HepG2 (cell line): Measurements from ENCODE around the gene DDX10. TPM values are rescaled to one million over a fixed set of nuclear protein-coding genes. Genes with fewer than 3 reads are reported as not detected.

Experiments used
- ATAC-seq: fragments of 200-7000 bp; cut with Tn5 transposase; 3 replicates; pipeline ENCODE4 v1.9.1; 2020; ENCODE audit warnings: mild to moderate bottlenecking, moderate library complexity
- BruUV-seq: library from RNA; stranded (reverse); fragments of 400-500 nt; replicated peaks from 2 replicates; lab custom pipeline; 2021; lab: Mats Ljungman, UMichigan
- CTCF ChIA-PET: fragments of 300-600 bp; formaldehyde crosslinking; extraction: SDS; loops from one replicate; lab custom pipeline; 2021; ENCODE audit warnings: low total read pairs, inconsistent platforms, low intra/inter-chr PET ratio; lab: Yijun Ruan, JAX
- POLR2A ChIA-PET: fragments of 350-600 bp; sonication (Branson Sonifier 250); formaldehyde crosslinking; loops from one replicate; lab custom pipeline; 2020; ENCODE audit warnings: antibody characterized with exemption, inconsistent platforms; lab: Yijun Ruan, JAX
- DNase-seq: peaks from one replicate; pipeline ENCODE4 v3.0.0-alpha.2; 2015; ENCODE audit warnings: low spot score
- FAIRE-seq: peaks from 3 replicates; lab custom pipeline; 2011; peaks lifted over from hg19 to GRCh38; lab: Jason Lieb, UNC
- H2AFZ ChIP-seq: one replicate; pipeline ENCODE4 v1.6.1; 2011; ENCODE audit warnings: low read length, inconsistent platforms
- H3K27ac ChIP-seq: fragments of 300-600 bp; 3 replicates; pipeline ENCODE4 v1.8.0; 2011; ENCODE audit warnings: mixed run types, mild to moderate bottlenecking, mixed read lengths, low read length, inconsistent platforms; ENCODE audit not compliant: insufficient read depth; ENCODE audit errors: extremely low read length
- H3K27me3 ChIP-seq, 2 experiments: fragments of 200-600 bp in 1 of 2; 2 replicates in 1 of 2; 3 replicates in 1 of 2; pipeline versions ENCODE4 v1.6.0 to v1.8.0; 2011; ENCODE audit warnings: low read length in 2 of 2, mild to moderate bottlenecking in 2 of 2, moderate library complexity in 2 of 2, inconsistent platforms in 1 of 2; ENCODE audit not compliant: insufficient read depth in 2 of 2, control insufficient read depth in 1 of 2
- H3K36me3 ChIP-seq, 2 experiments: fragments of 200-600 bp in 1 of 2; replicated peaks in 1 of 2; 2 replicates in 1 of 2; 3 replicates in 1 of 2; pipeline versions ENCODE4 v1.5.1 to v1.8.0; 2011; ENCODE audit warnings: low read length in 2 of 2, inconsistent platforms in 1 of 2; ENCODE audit not compliant: insufficient read depth in 2 of 2, control insufficient read depth in 1 of 2
- H3K4me1 ChIP-seq: 2 replicates; pipeline ENCODE4 v1.5.1; 2012; ENCODE audit warnings: low read length, inconsistent platforms; ENCODE audit not compliant: insufficient read depth
- H3K4me2 ChIP-seq: 2 replicates; pipeline ENCODE4 v1.6.0; 2011; ENCODE audit warnings: low read depth, low read length, inconsistent platforms
- H3K4me3 ChIP-seq, 3 experiments: fragments of 200-600 bp in 1 of 3; sonication (generic), shearing (Covaris generic) in 1 of 3; replicated peaks in 1 of 3; 2 replicates each; pipeline ENCODE4 v1.5.1; 2011 to 2016; ENCODE audit warnings: low read length in 3 of 3, inconsistent platforms in 2 of 3, low read depth in 2 of 3, mild to moderate bottlenecking in 2 of 3, control low read depth in 1 of 3, mixed read lengths in 1 of 3; ENCODE audit not compliant: insufficient read depth in 1 of 3
- H3K79me2 ChIP-seq: one replicate; pipeline ENCODE4 v1.6.1; 2011; ENCODE audit warnings: low read length, inconsistent platforms; ENCODE audit not compliant: insufficient read depth
- H3K9ac ChIP-seq: 2 replicates; pipeline ENCODE4 v1.6.0; 2011; ENCODE audit warnings: mild to moderate bottlenecking, low read depth, low read length, inconsistent platforms; ENCODE audit not compliant: insufficient read depth
- H3K9me3 ChIP-seq: 2 replicates; pipeline ENCODE4 v1.5.1; 2012; ENCODE audit warnings: mild to moderate bottlenecking, low read length
- H4K20me1 ChIP-seq: 2 replicates; pipeline ENCODE4 v1.6.0; 2011; ENCODE audit warnings: inconsistent platforms, mild to moderate bottlenecking, low read length, moderate library complexity; ENCODE audit not compliant: insufficient read depth
- KLF6 ChIP-seq: IDR thresholded peaks from 2 replicates; pipeline ENCODE4 v1.8.0; 2016; ENCODE audit warnings: missing biosample characterization, missing genetic modification reagents
- MED8 ChIP-seq: sonication (generic); formaldehyde crosslinking; IDR thresholded peaks from 2 replicates; pipeline ENCODE4 v1.8.1; 2023; ENCODE audit warnings: mild to moderate bottlenecking, missing genetic modification reagents; ENCODE audit not compliant: insufficient replicate concordance
- REPIN1 ChIP-seq: sonication (generic); formaldehyde crosslinking; IDR thresholded peaks from 2 replicates; pipeline ENCODE4 v1.8.0; 2022; ENCODE audit warnings: missing genetic modification reagents, low read depth, mild to moderate bottlenecking, borderline replicate concordance
- RORA ChIP-seq: sonication (generic); formaldehyde crosslinking; IDR thresholded peaks from 2 replicates; pipeline ENCODE4 v1.5.0; 2020; ENCODE audit warnings: mild to moderate bottlenecking, missing genetic modification reagents, moderate library complexity
- STAG1 ChIP-seq: sonication (generic); formaldehyde crosslinking; IDR thresholded peaks from 2 replicates; pipeline ENCODE4 v1.4.0; 2020; ENCODE audit warnings: missing genetic modification reagents
- ZBTB2 ChIP-seq: sonication (generic); formaldehyde crosslinking; IDR thresholded peaks from 2 replicates; pipeline ENCODE4 v1.8.0; 2022; ENCODE audit warnings: low read depth, missing genetic modification reagents
- ZBTB38 ChIP-seq: sonication (generic); formaldehyde crosslinking; IDR thresholded peaks from 2 replicates; pipeline ENCODE4 v1.5.1; 2020; ENCODE audit warnings: mild to moderate bottlenecking, missing genetic modification reagents
- ZBTB39 ChIP-seq: sonication (generic); formaldehyde crosslinking; IDR thresholded peaks from 2 replicates; pipeline ENCODE4 v1.5.0; 2020; ENCODE audit warnings: missing genetic modification reagents
- ZNF101 ChIP-seq: sonication (generic); formaldehyde crosslinking; IDR thresholded peaks from 2 replicates; pipeline ENCODE4 v1.4.0; 2020; ENCODE audit warnings: mild to moderate bottlenecking, low read depth, missing genetic modification reagents, borderline replicate concordance
- WGBS: methylation state at CpG from one replicate; pipeline ENCODE4 v1.1.6; 2017; ENCODE audit warnings: low lambda C conversion rate; 5-methylcytosine and 5-hydroxymethylcytosine counted together
- in situ Hi-C: cut with HindIII; loops from 2 replicates; pipeline ENCODE4 v1.10.0; 2017; ENCODE audit warnings: low pct_unique_long_range_greater_than_20kb; ENCODE audit not compliant: extremely low pct_ligation_motif_present
- intact Hi-C: fragments of 100-400 bp; cut with micrococcal nuclease; formaldehyde crosslinking; loops from one replicate; pipeline ENCODE4 v1.10.0; 2022; ENCODE audit not compliant: unreplicated experiment
- polyA plus RNA-seq, 8 experiments: library from polyadenylated mRNA; depleted of rRNA in 3 of 8; stranded (reverse) in 7 of 8; unstranded in 1 of 8; fragments of >200 nt; fragmentation: Illumina TruSeq in 4 of 8; extraction: Trizol in 4 of 8; gene quantifications; 2 replicates each; pipeline versions ENCODE4 v1.2.1 to v1.2.3, GENCODE V29; 2011 to 2016; ENCODE audit warnings: low read depth in 4 of 8, missing spikeins in 1 of 8, mixed read lengths in 1 of 8; ENCODE audit not compliant: insufficient read depth in 1 of 8
- total RNA-seq, 5 experiments: library from RNA; depleted of rRNA; stranded (reverse); fragments of >200 nt; fragmentation: Illumina TruSeq; extraction: Trizol; gene quantifications; 2 replicates each; pipeline ENCODE4 v1.2.3, GENCODE V29; 2016; ENCODE audit warnings: low read depth in 1 of 5

The DDX10 gene
- total and polyA plus RNA-seq, 2 of the 13 experiments (the other 11 are each of a cell fraction or from before 2014, with no cell fraction given): 17.0 to 32.0 TPM

GRCh38 chr11:108897071-108897481 is 232.2 kb downstream of the DDX10 start:
- Histone ChIP-seq H3K4me2 (no peak overlapping the region), H2AFZ (no peak overlapping the region), H3K27me3 (no peaks in the 10 kb centered on the region), H3K36me3 (no peaks in the 10 kb centered on the region), H3K4me1 (peaks cover 15% of the 10 kb centered on the region), H4K20me1 (no peaks in the 10 kb centered on the region), H3K9me3 (no peaks in the 10 kb centered on the region; the same call in 1 of the 2 replicates), H3K79me2 (no peaks in the 10 kb centered on the region), H3K9ac (no peak overlapping the region), H3K27ac (no peak overlapping the region), H3K4me3 (no peak overlapping the region)
- WGBS: 100% methylated on average over 1 of the region's 1 CpG
- no peak for DNase-seq
- POLR2A ChIA-PET: no interaction called here
- TF ChIP-seq RORA (CRISPR knock-in tag) (no peak), ZBTB39 (CRISPR knock-in tag) (no peak)
- intact Hi-C loops: no loop called here
- no TSS peak for BruUV-seq
- CTCF ChIA-PET: no interaction called here
- FAIRE-seq: no peak
- ATAC-seq: no peak
- in situ Hi-C loops: no loop called here

GRCh38 chr11:108897916-108898315 is 233.0 kb downstream of the DDX10 start:
- TF ChIP-seq ZNF101 (CRISPR knock-in tag) (peak; percentile 99), KLF6 (no peak), ZBTB38 (CRISPR knock-in tag) (no peak), ZBTB2 (CRISPR knock-in tag) (no peak), REPIN1 (no peak), STAG1 (CRISPR knock-in tag) (no peak), MED8 (CRISPR knock-in tag) (no peak)
- no peaks in the 10 kb centered on the region; the same call in 1 of the 2 replicates for H3K9me3 ChIP-seq
- no TSS peak for BruUV-seq
- in situ Hi-C loops: no loop called here
- CTCF ChIA-PET: no interaction called here
- DNase-seq (no peak), FAIRE-seq (no peak), ATAC-seq (no peak)
- no peaks in the 10 kb centered on the region for H4K20me1 ChIP-seq
- H3K4me1 ChIP-seq: peaks cover 19% of the 10 kb centered on the region
- H2AFZ ChIP-seq: no peak overlapping the region
- no peaks in the 10 kb centered on the region for H3K79me2 ChIP-seq
- POLR2A ChIA-PET: no interaction called here
- no peak overlapping the region for H3K9ac ChIP-seq
- no peak overlapping the region for H3K27ac ChIP-seq
- no peak overlapping the region for H3K4me3 ChIP-seq
- H3K27me3 ChIP-seq: no peaks in the 10 kb centered on the region
- WGBS: 99% methylated on average over 5 of the region's 5 CpGs
- intact Hi-C loops: no loop called here
- no peak overlapping the region for H3K4me2 ChIP-seq
- no peaks in the 10 kb centered on the region for H3K36me3 ChIP-seq
